K562 (cell line): ENCODE results near the gene WNT3. TPM values are rescaled to one million over a fixed set of nuclear protein-coding genes. Genes with fewer than 3 reads are reported as not detected.

Source experiments
- BCL6 ChIP-seq: fragments of 250-450 bp; sonication (Bioruptor Pico); IDR thresholded peaks from 2 replicates; pipeline ENCODE4 v1.4.0; 2020
- ETV6 ChIP-seq, 3 experiments: fragments of 150-350 bp in 1 of 3; sonication (generic) in 1 of 3; formaldehyde crosslinking in 1 of 3; IDR thresholded peaks; 2 replicates each; pipeline versions ENCODE4 v1.6.1 to v1.8.0; 2014 to 2022; ENCODE audit warnings: borderline replicate concordance in 2 of 3, low read depth in 2 of 3, antibody characterized with exemption in 1 of 3, low read length in 1 of 3, mild to moderate bottlenecking in 1 of 3, missing genetic modification reagents in 1 of 3
- MCM5 ChIP-seq: fragments of 450-650 bp; IDR thresholded peaks from 2 replicates; pipeline ENCODE4 v1.6.1; 2016; ENCODE audit warnings: low read depth
- MIER1 ChIP-seq: fragments of 450-650 bp; IDR thresholded peaks from 2 replicates; pipeline ENCODE4 v1.6.1; 2016; ENCODE audit warnings: antibody characterized with exemption, mild to moderate bottlenecking, low read depth
- TAF9B ChIP-seq: fragments of 450-650 bp; IDR thresholded peaks from 2 replicates; pipeline ENCODE4 v1.6.1; 2018; ENCODE audit warnings: mild to moderate bottlenecking; ENCODE audit not compliant: partially characterized antibody
- U2AF2 ChIP-seq: fragments of 200-400 bp; formaldehyde crosslinking; optimal IDR thresholded peaks from 2 replicates; pipeline ENCODE3; 2017; ENCODE audit warnings: low read depth, mild to moderate bottlenecking, low read length
- ZBTB2 ChIP-seq: fragments of 450-650 bp; IDR thresholded peaks from 2 replicates; pipeline ENCODE4 v1.6.1; 2016; ENCODE audit warnings: antibody characterized with exemption
- ZNF23 ChIP-seq: fragments of 250-450 bp; sonication (Bioruptor Pico); IDR thresholded peaks from 2 replicates; pipeline ENCODE4 v1.4.0; 2020; ENCODE audit warnings: mild to moderate bottlenecking
- ZNF263 ChIP-seq: sonication (generic); formaldehyde crosslinking; IDR thresholded peaks from 2 replicates; pipeline ENCODE4 v1.8.0; 2022; ENCODE audit warnings: mild to moderate bottlenecking, missing genetic modification reagents, borderline replicate concordance
- ZNF280A ChIP-seq: fragments of 450-650 bp; IDR thresholded peaks from 2 replicates; pipeline ENCODE4 v1.6.1; 2018; ENCODE audit warnings: mild to moderate bottlenecking, low read depth; ENCODE audit not compliant: partially characterized antibody
- ZNF324 ChIP-seq: fragments of 250-450 bp; sonication (Bioruptor Pico); IDR thresholded peaks from 2 replicates; pipeline ENCODE4 v1.4.0; 2020; ENCODE audit warnings: mild to moderate bottlenecking
- ZNF444 ChIP-seq: fragments of 250-450 bp; sonication (Bioruptor Pico); IDR thresholded peaks from 2 replicates; pipeline ENCODE4 v1.4.0; 2020; ENCODE audit warnings: mild to moderate bottlenecking, moderate library complexity
- polyA plus RNA-seq, 8 experiments: library from polyadenylated mRNA; depleted of rRNA in 4 of 8; stranded (reverse) in 5 of 8; unstranded in 3 of 8; fragments of >200 nt; fragmentation: Nextera tagmentation in 2 of 8; fragmentation: Illumina TruSeq in 1 of 8; extraction: Ambion mirVana in 2 of 8; extraction: Trizol in 1 of 8; gene quantifications; 2 replicates each; pipeline versions ENCODE4 v1.2.1 to v1.2.3, GENCODE V29; 2011 to 2014; ENCODE audit warnings: inconsistent platforms in 1 of 8, missing spikeins in 1 of 8
- total RNA-seq, 7 experiments: library from RNA; depleted of rRNA in 6 of 7; stranded (reverse); fragments of >200 nt in 6 of 7; fragmentation: Illumina TruSeq in 2 of 7; extraction: Trizol in 2 of 7; gene quantifications; 2 replicates each; pipeline versions ENCODE4 v1.2.1 to v1.2.3, GENCODE V29; 2011 to 2021; ENCODE audit warnings: low replicate concordance in 1 of 7
- TF ChIP-seq, protein P1 (sequence below): fragments of 250-450 bp; sonication (Bioruptor Pico); IDR thresholded peaks from 2 replicates; pipeline ENCODE4 v1.5.0; 2022; ENCODE audit warnings: mild to moderate bottlenecking
- TF ChIP-seq, protein P2 (sequence below): sonication (generic); formaldehyde crosslinking; IDR thresholded peaks from 2 replicates; pipeline ENCODE4 v1.8.0; 2023; ENCODE audit warnings: missing genetic modification reagents, mild to moderate bottlenecking, borderline replicate concordance

Gene WNT3
- total and polyA plus RNA-seq, 9 of the 15 experiments (the other 6 are each of a cell fraction or from before 2014, with no cell fraction given), result 1.5 to 6.1 (median 3.3) TPM

GRCh38 chr17:46782250-46782953 lies 36.1 kb downstream of the WNT3 start (continued):
- TF ChIP-seq ZBTB2 (no peak), MIER1 (no peak), ZNF23 (CRISPR knock-in tag) (no peak), ZNF263 (CRISPR knock-in tag) (peak; percentile 86), ZNF280A (no peak), BCL6 (no peak), MCM5 (no peak), U2AF2 (no peak), ZNF444 (CRISPR knock-in tag) (no peak), ZNF324 (CRISPR knock-in tag) (no peak), ETV6 (IDR thresholded peaks at IDR 0.05; ENCODE audit: borderline replicate concordance in 1 of 2, low read depth in 2 of 2, low read length in 1 of 2) (no peak), ETV6 (CRISPR knock-in tag; IDR thresholded peaks at IDR 0.05; ENCODE audit: borderline replicate concordance) (no peak), TAF9B (no peak)
- TF ChIP-seq, protein P1, sequence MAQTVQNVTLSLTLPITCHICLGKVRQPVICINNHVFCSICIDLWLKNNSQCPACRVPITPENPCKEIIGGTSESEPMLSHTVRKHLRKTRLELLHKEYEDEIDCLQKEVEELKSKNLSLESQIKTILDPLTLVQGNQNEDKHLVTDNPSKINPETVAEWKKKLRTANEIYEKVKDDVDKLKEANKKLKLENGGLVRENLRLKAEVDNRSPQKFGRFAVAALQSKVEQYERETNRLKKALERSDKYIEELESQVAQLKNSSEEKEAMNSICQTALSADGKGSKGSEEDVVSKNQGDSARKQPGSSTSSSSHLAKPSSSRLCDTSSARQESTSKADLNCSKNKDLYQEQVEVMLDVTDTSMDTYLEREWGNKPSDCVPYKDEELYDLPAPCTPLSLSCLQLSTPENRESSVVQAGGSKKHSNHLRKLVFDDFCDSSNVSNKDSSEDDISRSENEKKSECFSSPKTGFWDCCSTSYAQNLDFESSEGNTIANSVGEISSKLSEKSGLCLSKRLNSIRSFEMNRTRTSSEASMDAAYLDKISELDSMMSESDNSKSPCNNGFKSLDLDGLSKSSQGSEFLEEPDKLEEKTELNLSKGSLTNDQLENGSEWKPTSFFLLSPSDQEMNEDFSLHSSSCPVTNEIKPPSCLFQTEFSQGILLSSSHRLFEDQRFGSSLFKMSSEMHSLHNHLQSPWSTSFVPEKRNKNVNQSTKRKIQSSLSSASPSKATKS (CRISPR knock-in tag), result no peak
- TF ChIP-seq, protein P2, sequence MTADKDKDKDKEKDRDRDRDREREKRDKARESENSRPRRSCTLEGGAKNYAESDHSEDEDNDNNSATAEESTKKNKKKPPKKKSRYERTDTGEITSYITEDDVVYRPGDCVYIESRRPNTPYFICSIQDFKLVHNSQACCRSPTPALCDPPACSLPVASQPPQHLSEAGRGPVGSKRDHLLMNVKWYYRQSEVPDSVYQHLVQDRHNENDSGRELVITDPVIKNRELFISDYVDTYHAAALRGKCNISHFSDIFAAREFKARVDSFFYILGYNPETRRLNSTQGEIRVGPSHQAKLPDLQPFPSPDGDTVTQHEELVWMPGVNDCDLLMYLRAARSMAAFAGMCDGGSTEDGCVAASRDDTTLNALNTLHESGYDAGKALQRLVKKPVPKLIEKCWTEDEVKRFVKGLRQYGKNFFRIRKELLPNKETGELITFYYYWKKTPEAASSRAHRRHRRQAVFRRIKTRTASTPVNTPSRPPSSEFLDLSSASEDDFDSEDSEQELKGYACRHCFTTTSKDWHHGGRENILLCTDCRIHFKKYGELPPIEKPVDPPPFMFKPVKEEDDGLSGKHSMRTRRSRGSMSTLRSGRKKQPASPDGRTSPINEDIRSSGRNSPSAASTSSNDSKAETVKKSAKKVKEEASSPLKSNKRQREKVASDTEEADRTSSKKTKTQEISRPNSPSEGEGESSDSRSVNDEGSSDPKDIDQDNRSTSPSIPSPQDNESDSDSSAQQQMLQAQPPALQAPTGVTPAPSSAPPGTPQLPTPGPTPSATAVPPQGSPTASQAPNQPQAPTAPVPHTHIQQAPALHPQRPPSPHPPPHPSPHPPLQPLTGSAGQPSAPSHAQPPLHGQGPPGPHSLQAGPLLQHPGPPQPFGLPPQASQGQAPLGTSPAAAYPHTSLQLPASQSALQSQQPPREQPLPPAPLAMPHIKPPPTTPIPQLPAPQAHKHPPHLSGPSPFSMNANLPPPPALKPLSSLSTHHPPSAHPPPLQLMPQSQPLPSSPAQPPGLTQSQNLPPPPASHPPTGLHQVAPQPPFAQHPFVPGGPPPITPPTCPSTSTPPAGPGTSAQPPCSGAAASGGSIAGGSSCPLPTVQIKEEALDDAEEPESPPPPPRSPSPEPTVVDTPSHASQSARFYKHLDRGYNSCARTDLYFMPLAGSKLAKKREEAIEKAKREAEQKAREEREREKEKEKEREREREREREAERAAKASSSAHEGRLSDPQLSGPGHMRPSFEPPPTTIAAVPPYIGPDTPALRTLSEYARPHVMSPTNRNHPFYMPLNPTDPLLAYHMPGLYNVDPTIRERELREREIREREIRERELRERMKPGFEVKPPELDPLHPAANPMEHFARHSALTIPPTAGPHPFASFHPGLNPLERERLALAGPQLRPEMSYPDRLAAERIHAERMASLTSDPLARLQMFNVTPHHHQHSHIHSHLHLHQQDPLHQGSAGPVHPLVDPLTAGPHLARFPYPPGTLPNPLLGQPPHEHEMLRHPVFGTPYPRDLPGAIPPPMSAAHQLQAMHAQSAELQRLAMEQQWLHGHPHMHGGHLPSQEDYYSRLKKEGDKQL (CRISPR knock-in tag), result no peak
